GM19468 (cell line): ENCODE measurements around the gene CREM.
A peak's percentile ranks its signal among the peaks of the same experiment; 100 is the strongest.
"Not testable (repeated sequence)": the region's sequence is repeated elsewhere in the genome, so short reads cannot be mapped to it uniquely, and the experiment has no call there.

Source experiments
- ATAC-seq: cut with Tn5 transposase; IDR thresholded peaks from one replicate; pipeline ENCODE4 v1.9.1; 2021; ENCODE audit warnings: mild to moderate bottlenecking, moderate library complexity, moderate number of reproducible peaks; ENCODE audit not compliant: unreplicated experiment; ENCODE audit errors: extremely low read depth

The CREM gene

GRCh38 chr10:35126530-35127288 lies at the start of gene CREM:
TSS of gene CREM (plus strand) at chr10:35126846. CDS start at chr10:35137836, 10,990 bp downstream.
- peak; percentile 83 for ATAC-seq

GRCh38 chr10:35079265-35079664 lies 47.4 kb upstream of the CREM start:
- no peak for ATAC-seq

- ATAC-seq, result no peak
These were observed 46.9 kb upstream of the CREM start for GRCh38 chr10:35079763-35080162.

GRCh38 chr10:35080261-35080660 lies 46.4 kb upstream of the CREM start:
- not testable (repeated sequence) for ATAC-seq

- no peak for ATAC-seq
These were observed 43.4 kb upstream of the CREM start for GRCh38 chr10:35083242-35083641.

- ATAC-seq, result peak; percentile 18
These were observed 37.0 kb upstream of the CREM start for GRCh38 chr10:35089611-35090161.

- ATAC-seq, result peak; percentile 65
These were observed 36.3 kb upstream of the CREM start, which contains the start of gene CUL2 for GRCh38 chr10:35090162-35090954. TSS of gene CUL2 (minus strand) at chr10:35090341. CDS start at chr10:35071317, 19,024 bp downstream.

GRCh38 chr10:35091994-35092790 lies 34.5 kb upstream of the CREM start:
- ATAC-seq, result no peak

- ATAC-seq, result no peak
These were observed 33.8 kb upstream of the CREM start for GRCh38 chr10:35092851-35093250.

GRCh38 chr10:35096312-35096711 lies 30.3 kb upstream of the CREM start:
- ATAC-seq, result no peak

- no peak for ATAC-seq
These were observed 29.1 kb upstream of the CREM start for GRCh38 chr10:35097510-35097909.

GRCh38 chr10:35103882-35104281 lies 22.8 kb upstream of the CREM start:
- no peak for ATAC-seq

GRCh38 chr10:35112571-35112970 lies 14.1 kb upstream of the CREM start:
- no peak for ATAC-seq

- no peak for ATAC-seq
These were observed 7.3 kb upstream of the CREM start for GRCh38 chr10:35119378-35119777.

- ATAC-seq, result no peak
These were observed 2.1 kb upstream of the CREM start for GRCh38 chr10:35124540-35124939.

- no peak for ATAC-seq
These were observed 550 bp upstream of the CREM start for GRCh38 chr10:35126062-35126529.

GRCh38 chr10:35127289-35127891 lies 744 bp downstream of the CREM start:
- ATAC-seq, result no peak

GRCh38 chr10:35129185-35129674 lies 2.6 kb downstream of the CREM start:
- no peak for ATAC-seq

GRCh38 chr10:35130663-35131062 lies 4.0 kb downstream of the CREM start:
- ATAC-seq, result no peak

GRCh38 chr10:35132727-35133126 lies 6.1 kb downstream of the CREM start:
- no peak for ATAC-seq
